GM19467 (cell line): Measurements from ENCODE around the gene ELL.

Source experiments
- ATAC-seq: cut with Tn5 transposase; IDR thresholded peaks from one replicate; pipeline ENCODE4 v1.9.1; 2021; ENCODE audit warnings: mild to moderate bottlenecking, moderate library complexity; ENCODE audit not compliant: unreplicated experiment

Gene ELL

GRCh38 chr19:18491995-18492953, 29.6 kb downstream of the ELL start:
- ATAC-seq = no peak

GRCh38 chr19:18490728-18491127, 31.1 kb downstream of the ELL start:
- no peak for ATAC-seq

DNA sequence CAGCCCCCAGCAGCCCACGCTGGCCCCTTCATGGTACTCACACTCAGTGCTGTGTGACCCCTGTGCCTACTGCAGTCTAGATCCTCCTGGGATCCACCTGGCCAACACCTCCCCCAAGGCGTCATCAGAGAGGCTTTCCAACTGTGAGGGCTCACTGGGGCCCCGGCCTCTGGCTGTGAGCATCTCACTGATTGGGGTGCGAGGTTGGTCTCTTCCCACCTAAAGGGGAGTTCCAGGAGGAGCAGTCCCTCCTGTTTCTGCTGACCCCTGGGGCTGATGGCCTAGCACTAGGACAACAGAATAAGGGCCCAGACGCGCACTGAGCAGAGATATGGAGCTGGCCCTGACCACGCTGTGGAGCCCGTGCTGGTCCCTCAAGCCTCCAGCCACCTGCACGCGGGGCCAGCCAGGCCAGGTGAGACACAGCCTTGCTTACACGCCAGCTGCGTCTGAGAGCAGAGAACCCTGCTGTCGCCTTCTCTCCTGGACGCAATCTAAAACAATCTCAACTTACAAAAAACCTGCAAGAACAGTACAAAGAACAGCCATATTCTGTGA, 32.2 kb downstream of the ELL start:
- ATAC-seq = no peak

- no peak for ATAC-seq
Observed at GRCh38 chr19:18488838-18489626, 32.8 kb downstream of the ELL start.

DNA sequence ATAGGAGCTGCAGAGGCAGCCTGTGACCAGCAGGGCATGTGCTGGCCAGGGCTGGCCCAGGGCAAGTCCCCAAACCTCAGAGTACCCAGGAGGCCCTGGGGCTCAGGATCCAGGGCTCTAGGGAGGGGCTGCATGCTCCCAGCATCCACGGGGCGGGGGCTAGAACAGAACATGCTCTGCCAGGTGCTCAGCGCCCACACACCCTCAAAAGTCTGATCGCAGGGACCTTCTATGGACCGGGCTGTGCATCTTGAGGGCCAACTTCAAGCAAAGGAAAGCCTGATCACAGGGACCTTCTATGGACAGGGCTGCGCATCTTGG, 33.5 kb downstream of the ELL start:
- ATAC-seq = no peak

- no peak for ATAC-seq
Observed at GRCh38 chr19:18487576-18488402, 34.1 kb downstream of the ELL start.

- no peak for ATAC-seq
Observed at GRCh38 chr19:18486746-18487145, 35.1 kb downstream of the ELL start.

DNA sequence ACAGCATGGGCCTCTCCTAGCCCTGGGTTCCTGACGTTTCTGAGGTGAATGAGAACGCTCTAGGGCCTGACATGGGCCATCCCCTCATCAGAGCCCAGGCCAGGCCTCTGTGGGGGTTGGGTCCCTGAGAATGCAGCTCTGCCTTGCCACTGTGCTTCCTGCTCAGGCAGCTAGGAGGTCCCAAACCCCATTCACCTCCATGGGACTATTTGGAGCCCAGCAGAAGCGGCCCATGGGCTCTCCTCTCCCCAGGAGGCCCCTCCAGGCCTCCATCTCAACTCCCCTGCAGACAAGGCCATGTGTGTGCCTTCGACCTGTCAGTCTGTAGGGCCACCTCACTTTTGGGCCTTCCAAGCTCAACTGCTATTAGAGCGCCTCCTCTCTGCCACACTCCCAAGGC, 36.9 kb downstream of the ELL start:
- ATAC-seq = no peak

GRCh38 chr19:18483119-18483890, 38.6 kb downstream of the ELL start:
- ATAC-seq = no peak

GRCh38 chr19:18481505-18482222, 40.2 kb downstream of the ELL start:
- ATAC-seq = no peak

- ATAC-seq = no peak
Observed at GRCh38 chr19:18480006-18480691, 41.7 kb downstream of the ELL start.

DNA sequence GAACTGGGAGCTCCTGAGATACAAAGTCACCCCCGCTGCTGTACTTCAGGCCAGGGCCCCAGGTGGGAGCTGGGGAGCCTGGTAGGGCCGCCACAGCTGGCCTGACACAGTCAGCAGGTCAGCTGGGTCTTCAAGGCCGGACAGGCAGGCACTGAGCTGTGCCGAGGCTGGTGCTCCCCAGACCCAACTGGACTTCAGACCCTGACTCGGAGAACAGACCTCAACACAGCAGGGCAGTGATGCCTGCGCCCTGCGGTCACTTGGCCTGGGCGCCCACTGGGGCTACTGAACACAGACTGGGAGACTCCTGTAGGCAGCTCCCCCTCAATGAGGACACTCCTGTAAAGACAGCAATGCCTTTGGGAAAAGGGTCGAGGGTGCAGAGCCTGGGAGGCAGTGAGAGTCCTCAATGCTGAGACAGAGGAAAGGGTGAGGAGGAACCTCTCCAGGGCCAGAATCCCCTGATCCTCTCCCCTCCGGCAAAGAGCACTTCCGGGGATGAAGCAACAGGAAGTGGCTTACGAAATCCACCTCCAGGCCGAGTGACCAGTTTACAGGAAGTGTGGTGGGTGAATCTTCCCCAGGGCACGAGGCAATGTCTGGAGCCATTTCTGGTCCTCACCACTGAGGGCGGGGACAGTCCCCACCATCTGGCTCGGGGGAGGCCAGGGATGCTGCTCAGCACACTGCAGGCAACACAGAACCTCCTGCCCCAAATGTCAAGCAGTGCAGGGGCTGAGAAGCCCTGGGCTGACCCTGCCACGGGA, 43.1 kb downstream of the ELL start:
- peak; percentile 62 for ATAC-seq

DNA sequence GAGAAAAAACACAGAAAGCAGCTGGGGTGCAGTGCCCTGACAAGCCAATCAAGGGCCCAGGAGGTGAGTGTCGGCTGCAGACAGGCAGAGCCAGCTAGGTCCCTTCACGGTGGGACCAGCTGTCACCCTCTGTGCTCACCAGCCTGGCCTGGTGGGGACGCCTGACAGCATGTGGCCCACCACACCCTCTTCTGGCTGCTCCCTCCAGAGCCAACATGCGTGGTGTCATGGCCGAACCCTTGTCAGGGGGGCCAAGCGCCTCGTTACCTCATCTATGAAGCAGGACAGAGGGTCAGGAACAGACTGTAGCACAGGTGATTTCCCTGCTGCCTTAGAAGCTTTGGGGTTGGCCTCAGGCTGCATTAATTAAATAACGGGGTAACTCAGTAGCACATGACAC, 43.9 kb downstream of the ELL start:
- ATAC-seq = no peak

GRCh38 chr19:18477042-18477779, 44.7 kb downstream of the ELL start:
- ATAC-seq = no peak

- ATAC-seq = no peak
Observed at GRCh38 chr19:18476507-18477041, 45.3 kb downstream of the ELL start.

GRCh38 chr19:18475762-18476331, 46.0 kb downstream of the ELL start:
- no peak for ATAC-seq

DNA sequence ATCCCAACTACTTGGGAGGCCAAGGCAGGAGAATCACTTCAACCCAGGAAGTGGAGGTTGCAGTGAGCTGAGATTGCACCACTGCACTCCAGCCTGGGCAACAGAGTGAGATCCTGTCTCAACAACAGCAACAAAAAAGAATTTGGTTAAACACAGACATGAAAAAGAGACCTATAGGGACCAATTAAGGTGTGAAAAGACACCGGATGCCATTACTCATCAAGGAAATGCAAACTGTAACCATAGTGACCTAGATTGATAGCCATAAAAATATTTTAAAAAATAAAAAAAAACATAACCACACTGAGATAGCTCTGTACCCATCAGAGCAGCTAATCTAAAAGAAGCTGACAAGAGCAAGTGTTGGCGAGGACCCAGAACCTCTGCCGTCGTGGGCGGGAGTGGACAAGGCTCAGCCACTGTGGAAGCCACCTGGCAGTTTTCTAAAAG, 46.8 kb downstream of the ELL start:
- no peak for ATAC-seq
